GM18867 (cell line): ENCODE measurements around the gene FAM8A1.
A peak's percentile ranks its signal among the peaks of the same experiment; 100 is the strongest.
"Not testable (repeated sequence)": the region's sequence is repeated elsewhere in the genome, so short reads cannot be mapped to it uniquely, and the experiment has no call there.

ENCODE experiments used
- ATAC-seq: cut with Tn5 transposase; IDR thresholded peaks from one replicate; pipeline ENCODE4 v1.9.1; 2021; ENCODE audit warnings: mild to moderate bottlenecking, moderate library complexity; ENCODE audit not compliant: unreplicated experiment

Gene FAM8A1

GRCh38 chr6:17599877-17600526, at the start of gene FAM8A1:
Gene FAM8A1 (plus strand): TSS chr6:17600302. CDS start chr6:17600410, 108 bp downstream.
- ATAC-seq, result peak; percentile 87

GRCh38 chr6:17551383-17551958, 48.6 kb upstream of the FAM8A1 start:
- no peak for ATAC-seq

GRCh38 chr6:17552861-17553260, 47.2 kb upstream of the FAM8A1 start:
- no peak for ATAC-seq

- no peak for ATAC-seq
These were observed 44.1 kb upstream of the FAM8A1 start for GRCh38 chr6:17556014-17556413.

GRCh38 chr6:17562636-17563035, 37.5 kb upstream of the FAM8A1 start:
- ATAC-seq, result no peak

- ATAC-seq, result no peak
These were observed 34.7 kb upstream of the FAM8A1 start for GRCh38 chr6:17565399-17565798.

GRCh38 chr6:17574866-17575560, 25.1 kb upstream of the FAM8A1 start:
- no peak for ATAC-seq

GRCh38 chr6:17577059-17577458, 23.0 kb upstream of the FAM8A1 start:
- ATAC-seq, result no peak

- ATAC-seq, result no peak
These were observed 19.5 kb upstream of the FAM8A1 start for GRCh38 chr6:17580518-17581048.

- not testable (repeated sequence) for ATAC-seq
These were observed 18.8 kb upstream of the FAM8A1 start for GRCh38 chr6:17581282-17581681.

- ATAC-seq, result no peak
These were observed 16.3 kb upstream of the FAM8A1 start for GRCh38 chr6:17583811-17584210.

GRCh38 chr6:17584241-17584803, 15.8 kb upstream of the FAM8A1 start:
- ATAC-seq, result peak; percentile 54

- peak; percentile 41 for ATAC-seq
These were observed 14.2 kb upstream of the FAM8A1 start for GRCh38 chr6:17585766-17586490.

- not testable (repeated sequence) for ATAC-seq
These were observed 13.5 kb upstream of the FAM8A1 start for GRCh38 chr6:17586623-17587022.

- no peak for ATAC-seq
These were observed 12.1 kb upstream of the FAM8A1 start for GRCh38 chr6:17588011-17588410.

GRCh38 chr6:17589406-17590096, 10.6 kb upstream of the FAM8A1 start:
- no peak for ATAC-seq

GRCh38 chr6:17591287-17591686, 8.8 kb upstream of the FAM8A1 start:
- no peak for ATAC-seq

GRCh38 chr6:17593246-17593645, 6.9 kb upstream of the FAM8A1 start:
- no peak for ATAC-seq

- no peak for ATAC-seq
These were observed 4.0 kb upstream of the FAM8A1 start for GRCh38 chr6:17596085-17596484.
